ENCODE data around the gene BRD7.

Gene BRD7

GRCh38 chr16:50368410-50369132 is at the start of gene BRD7:
BRD7 (minus strand) TSS chr16:50368988; CDS start chr16:50368774, 214 bp downstream.
- no peak for DNase-seq

- no peak for DNase-seq
These were observed 47.6 kb upstream of the BRD7 start for GRCh38 chr16:50416388-50416787.

- DNase-seq: no peak
These were observed 45.4 kb upstream of the BRD7 start for GRCh38 chr16:50414152-50414551.

- DNase-seq: no peak
These were observed 42.2 kb upstream of the BRD7 start for GRCh38 chr16:50411034-50411433.

GRCh38 chr16:50408001-50408561 is 39.3 kb upstream of the BRD7 start:
- no peak for DNase-seq

GRCh38 chr16:50407351-50407750 is 38.6 kb upstream of the BRD7 start:
- no peak for DNase-seq

GRCh38 chr16:50403491-50403890 is 34.7 kb upstream of the BRD7 start:
- no peak for DNase-seq

- DNase-seq: no peak
These were observed 33.6 kb upstream of the BRD7 start for GRCh38 chr16:50402298-50402895.

- DNase-seq: no peak
These were observed 32.6 kb upstream of the BRD7 start for GRCh38 chr16:50401355-50401754.

GRCh38 chr16:50400967-50401348 is 32.2 kb upstream of the BRD7 start:
- no peak for DNase-seq

GRCh38 chr16:50400312-50400966 is 31.7 kb upstream of the BRD7 start:
- DNase-seq: no peak

GRCh38 chr16:50399411-50399810 is 30.6 kb upstream of the BRD7 start:
- no peak for DNase-seq

GRCh38 chr16:50398336-50398735 is 29.5 kb upstream of the BRD7 start:
- no peak for DNase-seq

- no peak for DNase-seq
These were observed 28.2 kb upstream of the BRD7 start for GRCh38 chr16:50396761-50397535.

GRCh38 chr16:50395763-50396710 is 27.2 kb upstream of the BRD7 start:
- DNase-seq: no peak

GRCh38 chr16:50393858-50394802 is 25.3 kb upstream of the BRD7 start:
- no peak for DNase-seq

- no peak for DNase-seq
These were observed 24.6 kb upstream of the BRD7 start for GRCh38 chr16:50393416-50393815.

GRCh38 chr16:50390914-50391716 is 22.3 kb upstream of the BRD7 start:
- DNase-seq: no peak

GRCh38 chr16:50390371-50390771 is 21.6 kb upstream of the BRD7 start:
- no peak for DNase-seq

GRCh38 chr16:50389900-50390299 is 21.1 kb upstream of the BRD7 start:
- no peak for DNase-seq
